Mesodermal cell (in vitro differentiated cells): Measurements from ENCODE around the gene NDST4.

Experiments used
- H3K27ac ChIP-seq: 2 replicates; pipeline ENCODE4 v1.7.0; 2013; ENCODE audit warnings: mild to moderate bottlenecking, low read depth, low read length, moderate library complexity; ENCODE audit not compliant: severe bottlenecking
- H3K36me3 ChIP-seq: 2 replicates; pipeline ENCODE4 v1.7.1; 2013; ENCODE audit warnings: mild to moderate bottlenecking, low read length, moderate library complexity; ENCODE audit not compliant: control insufficient read depth, insufficient read depth
- H3K4me1 ChIP-seq: one replicate; pipeline ENCODE4 v1.7.1; 2013; ENCODE audit warnings: mild to moderate bottlenecking, low read length; ENCODE audit not compliant: insufficient read depth, control insufficient read depth, poor library complexity, severe bottlenecking
- H3K4me3 ChIP-seq: 2 replicates; pipeline ENCODE4 v1.7.0; 2013; ENCODE audit warnings: low read length, control low read depth, mild to moderate bottlenecking; ENCODE audit not compliant: insufficient read depth, poor library complexity, severe bottlenecking; ENCODE audit errors: extremely low read depth
- H3K9me3 ChIP-seq: 2 replicates; pipeline ENCODE4 v1.7.1; 2013; ENCODE audit warnings: mild to moderate bottlenecking, low read length, moderate library complexity; ENCODE audit not compliant: control insufficient read depth
- WGBS, 2 experiments: methylation state at CpG; one replicate each; pipeline ENCODE4 v1.1.5; 2013; ENCODE audit warnings: missing lambda C conversion rate in 2 of 2; ENCODE audit not compliant: insufficient coverage in 2 of 2; 5-methylcytosine and 5-hydroxymethylcytosine counted together

NDST4 gene

GRCh38 chr4:114911111-114911510 is 202.3 kb downstream of the NDST4 start:
- 96 to 100% methylated on average over 2 of the region's 2 CpGs for WGBS, 2 experiments
- H3K27ac ChIP-seq = no peak overlapping the region
- H3K9me3 ChIP-seq = no peaks in the 10 kb centered on the region
- H3K4me1 ChIP-seq = no peaks in the 10 kb centered on the region
- no peak overlapping the region for H3K4me3 ChIP-seq
- H3K36me3 ChIP-seq = no peaks in the 10 kb centered on the region

GRCh38 chr4:114907568-114907967 is 205.9 kb downstream of the NDST4 start:
- no peaks in the 10 kb centered on the region for H3K9me3 ChIP-seq
- H3K36me3 ChIP-seq = no peaks in the 10 kb centered on the region
- no peaks in the 10 kb centered on the region for H3K4me1 ChIP-seq
- 86 to 89% methylated on average over 1 of the region's 2 CpGs for WGBS, 2 experiments
- no peak overlapping the region for H3K4me3 ChIP-seq
- no peak overlapping the region for H3K27ac ChIP-seq

- H3K36me3 ChIP-seq = no peaks in the 10 kb centered on the region
- no peak overlapping the region for H3K4me3 ChIP-seq
- H3K4me1 ChIP-seq = no peaks in the 10 kb centered on the region
- H3K27ac ChIP-seq = no peak overlapping the region
- no peaks in the 10 kb centered on the region for H3K9me3 ChIP-seq
Measured at GRCh38 chr4:114905017-114905416, 208.4 kb downstream of the NDST4 start.

- no peaks in the 10 kb centered on the region for H3K9me3 ChIP-seq
- no peaks in the 10 kb centered on the region for H3K4me1 ChIP-seq
- no peaks in the 10 kb centered on the region for H3K36me3 ChIP-seq
- H3K4me3 ChIP-seq = no peak overlapping the region
- no peak overlapping the region for H3K27ac ChIP-seq
- 93% methylated on average over 2 of the region's 4 CpGs; no CpG with 5 or more reads in 1 of the 2 experiments for WGBS, 2 experiments
Measured at GRCh38 chr4:114900934-114901333, 212.5 kb downstream of the NDST4 start.

- no peak overlapping the region for H3K4me3 ChIP-seq
- WGBS, 2 experiments = 33% methylated on average over 1 of the region's 1 CpG; no CpG with 5 or more reads in 1 of the 2 experiments
Measured at GRCh38 chr4:114890773-114891172, 222.6 kb downstream of the NDST4 start.

GRCh38 chr4:114886761-114887160 is 226.7 kb downstream of the NDST4 start:
- Histone ChIP-seq H3K4me3 (no peak overlapping the region), H3K27ac (no peak overlapping the region), H3K9me3 (no peaks in the 10 kb centered on the region), H3K4me1 (no peaks in the 10 kb centered on the region), H3K36me3 (no peaks in the 10 kb centered on the region)
- WGBS, 2 experiments = 63% methylated on average over 1 of the region's 2 CpGs; no CpG with 5 or more reads in 1 of the 2 experiments

More at GRCh38 chr4:114890773-114891172, 222.6 kb downstream of the NDST4 start:
- Histone ChIP-seq H3K27ac (no peak overlapping the region), H3K9me3 (no peaks in the 10 kb centered on the region), H3K36me3 (no peaks in the 10 kb centered on the region), H3K4me1 (no peaks in the 10 kb centered on the region)

GRCh38 chr4:114883641-114884040 is 229.8 kb downstream of the NDST4 start:
- H3K36me3 ChIP-seq = no peaks in the 10 kb centered on the region
- H3K4me1 ChIP-seq = no peaks in the 10 kb centered on the region
- no peak overlapping the region for H3K27ac ChIP-seq
- no peaks in the 10 kb centered on the region for H3K9me3 ChIP-seq
- 90 to 91% methylated on average over 4 of the region's 5 CpGs for WGBS, 2 experiments
- H3K4me3 ChIP-seq = no peak overlapping the region

GRCh38 chr4:114879916-114880669 is 233.3 kb downstream of the NDST4 start:
- Histone ChIP-seq H3K4me1 (no peaks in the 10 kb centered on the region), H3K36me3 (no peaks in the 10 kb centered on the region), H3K27ac (no peak overlapping the region), H3K4me3 (no peak overlapping the region), H3K9me3 (no peaks in the 10 kb centered on the region)
- WGBS, 2 experiments = 60 to 100% methylated on average over 1 to 2 of the region's 3 CpGs

GRCh38 chr4:114875630-114876029 is 237.8 kb downstream of the NDST4 start:
- Histone ChIP-seq H3K9me3 (no peaks in the 10 kb centered on the region), H3K36me3 (no peaks in the 10 kb centered on the region), H3K4me1 (no peaks in the 10 kb centered on the region), H3K27ac (no peak overlapping the region), H3K4me3 (no peak overlapping the region)

- no peak overlapping the region for H3K27ac ChIP-seq
- no peaks in the 10 kb centered on the region for H3K36me3 ChIP-seq
- H3K4me3 ChIP-seq = no peak overlapping the region
- no peaks in the 10 kb centered on the region for H3K4me1 ChIP-seq
- 80 to 100% methylated on average over 1 of the region's 1 CpG for WGBS, 2 experiments
- no peaks in the 10 kb centered on the region for H3K9me3 ChIP-seq
Measured at GRCh38 chr4:114874321-114874720, 239.1 kb downstream of the NDST4 start.

- Histone ChIP-seq H3K27ac (no peak overlapping the region), H3K9me3 (no peaks in the 10 kb centered on the region), H3K36me3 (no peaks in the 10 kb centered on the region), H3K4me1 (no peaks in the 10 kb centered on the region), H3K4me3 (no peak overlapping the region)
- WGBS, 2 experiments = no CpG with 5 or more reads among the region's 1 CpG
Measured at GRCh38 chr4:114870987-114871386, 242.4 kb downstream of the NDST4 start.
